IPS-NIHi11 (cell line): ENCODE measurements around the gene ITGAE.
A peak's percentile ranks its signal among the peaks of the same experiment; 100 is the strongest.
"Not testable (repeated sequence)": the region's sequence is repeated elsewhere in the genome, so short reads cannot be mapped to it uniquely, and the experiment has no call there.

ENCODE experiments used
- DNase-seq: peaks from one replicate; pipeline ENCODE4 v3.0.0; 2012; ENCODE audit warnings: mixed read lengths, low spot score

ITGAE gene

DNA sequence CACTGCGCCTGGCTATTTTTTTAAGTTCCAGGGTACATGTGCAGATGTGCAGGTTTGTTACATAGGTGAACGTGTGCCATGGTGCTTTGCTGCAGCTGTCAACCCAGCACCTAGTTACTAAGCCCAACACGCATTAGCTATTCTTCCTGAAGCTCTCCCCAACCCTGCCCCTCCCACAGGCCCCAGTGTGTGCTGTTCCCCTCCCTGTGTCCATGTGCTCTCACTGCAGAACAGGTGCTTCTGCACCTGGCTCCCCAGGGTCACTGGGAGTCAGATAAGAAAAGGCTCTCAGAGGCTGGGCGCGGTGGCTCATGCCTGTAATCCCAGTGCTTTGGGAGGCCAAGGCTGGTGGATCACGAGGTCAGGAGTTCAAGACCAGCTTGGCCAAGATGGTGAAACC lies 71.1 kb downstream of the ITGAE start:
- no peak for DNase-seq

DNA sequence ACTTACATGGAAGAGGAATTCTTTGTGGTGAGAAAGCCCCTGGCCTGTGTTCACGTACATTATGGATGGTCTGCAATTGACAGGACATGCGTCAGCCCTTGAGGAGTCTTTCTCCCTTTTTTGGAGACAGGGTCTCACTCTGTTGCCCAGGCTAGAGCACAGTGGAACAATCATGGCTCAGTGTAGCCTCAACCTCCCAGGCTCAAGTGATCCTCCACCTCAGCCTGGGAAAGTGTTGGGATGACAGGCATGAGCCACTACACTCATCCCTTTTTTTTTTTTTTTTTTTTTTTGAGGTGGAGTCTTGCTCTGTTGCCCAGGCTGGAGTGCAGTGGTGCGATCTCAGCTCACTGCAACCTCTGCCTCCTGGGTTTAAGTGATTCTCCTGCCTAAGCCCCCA lies 72.9 kb downstream of the ITGAE start:
- not testable (repeated sequence) for DNase-seq

DNA sequence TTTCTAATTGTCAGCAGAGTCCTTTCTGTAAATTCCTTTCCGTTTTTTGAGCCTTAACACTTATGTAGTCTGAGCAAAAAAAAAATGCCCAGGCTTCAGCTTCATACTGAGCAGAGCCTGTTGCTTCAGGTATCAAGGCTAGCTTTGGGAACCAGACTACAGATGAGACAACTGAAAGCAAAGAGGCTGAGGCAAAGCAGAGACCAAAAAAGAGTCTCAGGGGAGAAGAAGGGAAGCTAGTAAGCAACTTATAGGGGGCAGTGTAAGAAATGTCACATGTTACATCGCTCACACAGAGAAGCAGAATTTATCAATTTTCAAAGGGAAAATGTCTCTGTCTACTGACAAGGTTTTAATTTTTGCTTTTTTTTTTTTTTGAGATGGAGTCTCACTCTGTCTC lies 73.9 kb downstream of the ITGAE start:
- no peak for DNase-seq

DNA sequence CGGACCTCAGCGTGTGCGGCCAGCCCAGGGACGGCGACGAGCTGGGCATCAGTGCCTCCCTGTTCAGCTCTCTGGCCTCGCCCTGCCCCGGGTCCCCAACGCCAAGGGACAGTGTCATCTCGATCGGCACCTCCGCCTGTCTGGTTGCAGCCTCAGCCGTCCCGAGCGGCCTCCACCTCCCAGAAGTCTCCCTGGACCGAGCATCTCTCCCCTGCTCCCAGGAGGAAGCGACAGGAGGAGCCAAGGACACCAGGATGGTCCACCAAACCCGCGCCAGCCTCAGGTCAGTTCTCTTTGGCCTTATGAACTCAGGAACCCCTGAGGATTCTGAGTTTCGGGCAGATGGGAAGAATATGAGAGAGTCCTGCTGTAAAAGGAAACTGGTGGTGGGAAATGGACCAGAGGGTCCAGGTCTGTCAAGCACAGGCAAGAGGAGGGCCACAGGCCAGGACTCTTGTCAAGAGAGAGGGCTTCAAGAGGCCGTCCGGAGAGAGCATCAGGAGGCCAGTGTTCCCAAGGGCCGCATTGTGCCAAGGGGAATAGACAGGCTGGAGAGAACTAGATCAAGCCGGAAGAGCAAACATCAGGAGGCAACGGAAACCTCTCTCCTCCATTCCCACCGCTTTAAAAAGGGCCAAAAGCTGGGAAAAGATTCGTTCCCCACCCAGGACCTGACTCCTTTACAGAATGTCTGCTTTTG lies 76.5 kb downstream of the ITGAE start:
- DNase-seq, result no peak

DNA sequence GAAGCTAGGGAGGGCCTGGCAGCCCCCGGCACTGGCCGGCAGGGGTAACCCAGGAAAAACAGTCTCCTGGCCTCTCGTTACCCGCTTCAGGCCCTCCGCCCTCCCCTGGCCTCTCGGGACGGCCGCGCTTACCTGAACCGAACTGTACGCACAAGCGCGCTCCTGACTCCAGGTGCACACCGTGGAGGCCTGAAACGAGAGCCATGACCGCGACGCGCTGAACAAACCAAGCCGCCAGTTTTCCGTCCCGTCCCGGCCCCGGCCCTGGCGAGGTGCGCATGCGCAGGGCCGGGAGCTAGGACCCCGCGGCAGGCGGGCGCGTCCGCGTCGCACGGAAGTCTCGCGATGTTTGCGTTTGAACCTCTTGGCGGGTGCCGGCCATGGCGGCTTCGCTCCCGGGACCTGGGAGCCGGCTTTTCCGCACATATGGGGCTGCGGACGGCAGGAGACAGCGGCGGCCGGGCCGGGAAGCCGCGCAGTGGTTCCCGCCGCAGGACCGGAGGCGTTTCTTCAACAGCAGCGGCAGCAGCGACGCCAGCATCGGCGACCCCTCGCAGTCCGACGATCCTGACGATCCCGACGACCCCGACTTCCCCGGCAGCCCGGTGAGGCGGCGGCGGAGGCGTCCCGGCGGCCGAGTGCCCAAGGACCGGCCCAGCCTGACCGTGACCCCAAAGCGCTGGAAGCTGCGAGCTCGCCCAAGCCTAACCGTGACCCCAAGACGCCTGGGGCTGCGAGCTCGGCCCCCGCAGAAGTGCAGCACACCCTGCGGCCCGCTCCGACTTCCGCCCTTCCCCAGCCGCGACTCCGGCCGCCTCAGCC lies 77.2 kb downstream of the ITGAE start, which contains the start of gene HASPIN:
Gene HASPIN, plus strand, starts transcription at position 348 of the 822 bp plus-strand sequence. Its CDS starts 33 bp downstream, at position 381.
- peak; percentile 100 for DNase-seq

DNA sequence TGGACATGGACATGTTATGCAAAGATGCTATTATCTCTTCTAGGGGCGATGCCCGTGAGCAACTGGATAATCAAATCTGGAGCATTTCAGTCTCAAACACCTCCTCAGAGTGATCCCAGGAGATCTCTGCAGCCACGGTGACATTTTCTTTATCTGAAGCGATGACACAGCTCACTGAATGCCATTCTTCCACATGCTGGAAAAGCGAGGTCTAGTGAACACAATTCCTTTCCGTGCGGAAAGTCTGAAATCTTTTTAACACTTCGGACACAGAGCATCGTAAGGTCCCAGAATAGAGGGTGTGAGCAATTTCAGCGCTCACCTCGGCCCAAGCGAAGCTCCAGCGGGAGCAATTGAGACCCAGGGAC lies 77.8 kb downstream of the ITGAE start:
- DNase-seq, result no peak

DNA sequence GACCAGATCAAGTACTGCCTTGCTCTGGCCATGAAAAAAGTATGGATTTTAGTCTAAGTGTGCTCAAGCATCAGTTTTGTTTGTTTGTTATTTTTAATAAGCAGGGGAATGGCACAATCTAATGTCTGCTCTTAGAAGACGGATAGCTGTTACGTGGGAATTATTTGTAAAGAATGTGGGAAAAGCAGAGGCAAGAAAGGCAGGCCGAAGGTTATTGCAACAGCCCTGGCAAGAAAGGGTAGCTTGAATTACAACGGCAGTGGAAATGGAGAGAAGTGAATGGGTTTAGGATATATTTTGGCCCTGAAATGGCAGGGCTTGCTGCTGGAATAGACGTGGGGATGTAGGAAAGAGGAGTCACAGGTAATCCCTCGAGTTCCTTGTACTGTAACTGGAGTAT lies 78.3 kb downstream of the ITGAE start:
- DNase-seq, result no peak

DNA sequence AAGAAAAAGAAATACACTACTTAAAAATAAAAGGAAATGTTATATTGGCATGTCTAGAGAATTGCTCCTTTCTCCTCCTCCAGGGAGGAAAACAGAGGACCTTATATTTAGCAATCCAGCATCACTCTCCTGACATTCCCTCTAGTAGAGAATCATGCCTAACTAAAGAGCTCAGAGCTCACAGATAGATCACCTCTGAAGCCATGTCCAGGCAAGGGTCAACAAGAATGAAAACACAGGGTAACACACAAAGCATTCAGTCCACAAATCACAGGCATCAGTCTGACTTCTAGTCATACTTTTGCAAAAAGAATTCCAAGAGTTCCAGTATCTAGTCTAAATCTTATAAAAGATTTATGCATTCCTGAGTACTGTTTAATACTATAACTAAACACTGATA lies 81.7 kb downstream of the ITGAE start:
- DNase-seq, result no peak

DNA sequence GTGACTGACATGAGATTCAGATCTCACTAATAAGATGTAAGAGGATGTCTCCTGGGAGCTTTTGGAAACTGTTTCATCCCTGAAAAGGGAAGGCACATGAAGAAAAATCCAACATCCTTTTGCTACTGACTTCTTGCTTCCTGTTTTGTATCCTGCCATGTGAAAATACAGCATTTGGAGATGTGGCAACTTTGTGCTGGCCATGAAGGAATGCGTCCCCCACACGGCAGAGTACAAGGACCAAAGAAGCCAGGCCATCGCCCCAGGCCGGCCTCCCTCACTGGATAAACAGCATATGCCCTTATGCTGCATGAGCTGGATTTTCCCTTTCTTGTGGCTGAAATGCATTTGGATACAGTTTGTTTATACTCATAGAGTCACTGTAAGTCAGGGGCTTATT lies 82.8 kb downstream of the ITGAE start:
- DNase-seq, result no peak

DNA sequence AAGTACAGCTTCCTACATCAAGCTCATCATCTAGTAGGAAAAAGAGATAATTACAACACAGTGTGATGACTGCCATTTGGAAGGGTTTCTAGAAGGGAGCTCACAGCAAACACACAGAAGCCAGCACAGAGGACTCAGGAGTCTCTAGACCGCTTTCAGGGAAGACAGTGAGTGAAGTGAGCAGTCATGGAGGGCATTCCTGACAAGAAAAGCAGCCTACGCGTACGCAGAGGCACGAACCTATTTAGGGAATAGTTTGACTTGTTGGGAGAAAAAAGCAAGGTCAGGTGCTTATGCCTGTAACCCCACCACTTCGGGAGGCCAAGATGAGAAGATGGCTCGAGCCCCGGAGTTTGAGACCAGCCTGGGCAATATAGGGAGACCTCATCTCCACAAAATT lies 85.7 kb downstream of the ITGAE start:
- DNase-seq, result no peak

DNA sequence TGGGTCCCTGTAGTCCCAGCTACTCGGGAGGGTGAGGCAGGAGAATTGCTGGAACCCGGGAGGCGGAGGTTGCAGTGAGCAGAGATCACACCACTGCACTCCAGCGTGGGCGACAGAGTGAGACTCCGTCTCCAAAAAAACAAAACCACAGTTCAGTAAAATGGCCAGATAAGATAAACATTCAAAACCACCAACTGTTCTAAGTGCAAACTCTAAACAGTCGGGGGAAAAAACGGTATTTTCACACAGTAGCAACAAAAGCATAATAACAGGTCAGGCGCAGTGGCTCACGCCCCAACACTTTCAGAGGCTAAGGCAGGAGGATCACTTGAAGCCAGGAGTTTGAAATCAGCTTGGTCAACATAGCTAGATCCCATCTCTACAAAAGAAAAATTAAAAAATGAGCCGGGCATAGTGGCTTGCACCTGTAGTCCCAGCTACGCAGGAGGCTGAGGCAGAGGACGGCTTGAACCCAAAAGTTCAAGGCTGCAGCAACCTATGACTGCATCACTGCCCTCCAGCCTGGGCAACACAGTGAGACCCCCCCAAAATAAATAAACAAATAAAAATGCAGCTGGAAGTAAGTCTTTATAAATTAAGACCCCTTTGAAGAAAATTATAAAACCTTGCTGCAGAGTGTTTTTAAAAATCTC lies 88.1 kb downstream of the ITGAE start:
- no peak for DNase-seq

DNA sequence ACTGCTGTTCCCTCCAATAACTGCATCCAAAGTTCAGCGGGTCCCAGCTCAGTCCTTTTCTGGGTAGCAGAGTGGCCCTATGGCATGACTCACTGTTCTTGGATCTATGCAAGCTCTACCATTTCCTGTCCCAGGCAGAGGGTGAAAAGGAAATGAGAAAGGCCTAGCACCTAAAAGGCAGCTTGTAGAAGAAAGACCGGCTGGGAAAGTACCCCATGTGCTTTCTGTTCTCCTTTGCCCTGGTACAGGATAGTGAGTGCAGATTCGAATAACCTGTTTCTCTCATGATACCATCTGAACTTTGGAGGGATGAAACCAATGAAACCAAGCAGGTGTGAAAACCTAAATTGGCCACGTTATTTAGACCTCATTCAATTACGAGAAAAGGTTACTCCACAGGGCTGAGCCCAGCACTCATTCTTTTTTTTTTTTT lies 90.0 kb downstream of the ITGAE start:
- no peak for DNase-seq

DNA sequence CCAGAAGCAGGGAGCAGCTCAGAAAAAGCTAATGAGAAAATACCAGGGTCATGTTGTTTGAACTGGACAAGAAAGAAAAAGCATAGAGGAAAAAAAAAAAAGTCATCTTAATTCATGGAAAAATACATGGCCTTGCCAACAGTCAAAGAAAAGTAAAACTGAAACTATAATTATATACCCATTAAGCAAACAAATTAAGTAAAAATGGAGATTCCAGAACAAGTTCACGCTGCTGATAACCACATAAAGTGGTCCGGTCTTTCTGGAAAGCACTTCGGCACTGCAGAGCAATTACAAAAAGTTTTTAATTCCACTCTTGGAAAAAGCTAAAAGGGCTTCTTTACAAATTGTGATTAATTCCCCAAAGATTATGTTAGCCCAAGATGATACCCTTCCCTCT lies 92.6 kb downstream of the ITGAE start:
- DNase-seq, result no peak

DNA sequence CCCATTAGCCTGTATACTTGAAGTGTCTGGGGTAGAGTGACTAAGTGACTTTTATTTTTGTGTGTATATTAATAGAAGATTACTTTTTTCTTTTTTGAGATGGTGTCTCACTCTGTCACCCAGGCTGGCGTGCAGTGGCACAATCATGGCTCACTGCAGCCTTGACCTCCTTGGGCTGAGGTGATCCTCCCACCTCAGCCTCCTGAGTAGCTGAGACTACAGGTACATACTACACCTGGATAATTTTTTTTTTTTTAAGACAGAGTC lies 95.3 kb downstream of the ITGAE start:
- not testable (repeated sequence) for DNase-seq

DNA sequence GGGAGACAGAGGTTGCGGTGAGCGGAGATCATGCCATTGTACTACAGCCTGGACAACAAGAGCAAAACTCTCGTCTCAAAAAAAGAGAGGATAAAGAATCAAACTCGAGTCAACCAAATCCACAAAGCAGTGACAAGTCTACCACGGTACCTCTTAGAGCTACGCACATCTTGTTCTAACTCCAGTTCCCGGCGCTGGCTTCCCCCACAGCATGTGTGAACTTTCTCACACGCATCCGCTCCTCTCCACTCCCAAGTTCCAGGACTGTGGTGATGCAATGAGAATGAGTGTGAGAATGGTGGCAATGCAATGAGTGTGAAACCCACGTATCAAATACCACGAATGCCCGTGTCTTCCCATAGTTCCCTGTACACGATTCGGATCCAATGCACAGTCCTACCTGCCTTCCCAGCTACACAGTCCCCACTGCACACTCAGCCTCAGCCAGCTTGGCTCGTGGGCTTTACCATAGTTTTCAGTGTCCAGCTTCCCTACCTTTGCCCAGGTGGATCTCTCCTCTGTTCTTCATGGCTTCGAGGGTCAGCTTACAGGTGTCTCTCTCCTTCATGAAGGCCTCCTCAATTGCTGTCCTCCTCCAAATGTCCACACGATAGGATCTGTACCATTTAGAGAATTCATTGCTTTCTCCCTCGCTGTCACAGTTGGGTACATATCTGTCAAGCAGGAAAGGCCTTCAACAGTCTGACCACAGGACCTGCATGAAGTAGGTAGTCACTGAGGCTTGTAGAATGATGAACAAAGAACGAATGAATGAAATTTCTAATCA lies 95.9 kb downstream of the ITGAE start:
- no peak for DNase-seq

DNA sequence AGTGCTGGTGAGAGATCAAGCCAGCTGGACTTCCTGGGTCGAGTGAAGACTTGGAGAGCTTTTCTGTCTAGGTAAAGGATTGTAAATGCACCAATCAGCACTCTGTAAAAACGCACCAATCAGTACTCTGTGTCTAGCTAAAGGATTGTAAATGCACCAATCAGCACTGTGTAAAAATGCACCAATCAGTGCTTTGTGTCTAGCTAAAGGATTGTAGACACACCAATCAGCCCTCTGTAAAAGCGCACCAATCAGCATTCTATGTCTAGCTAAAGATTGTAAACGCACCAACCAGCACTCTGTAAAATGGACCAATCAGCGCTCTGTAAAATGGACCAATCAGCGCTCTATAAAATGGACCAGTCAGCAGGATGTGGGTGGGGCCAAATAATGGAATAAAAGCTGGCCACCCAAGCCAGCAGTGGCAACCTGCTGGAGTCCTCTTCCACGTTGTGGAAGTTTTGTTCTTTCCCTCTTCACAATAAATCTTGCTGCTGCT lies 98.9 kb downstream of the ITGAE start:
- not testable (repeated sequence) for DNase-seq

DNA sequence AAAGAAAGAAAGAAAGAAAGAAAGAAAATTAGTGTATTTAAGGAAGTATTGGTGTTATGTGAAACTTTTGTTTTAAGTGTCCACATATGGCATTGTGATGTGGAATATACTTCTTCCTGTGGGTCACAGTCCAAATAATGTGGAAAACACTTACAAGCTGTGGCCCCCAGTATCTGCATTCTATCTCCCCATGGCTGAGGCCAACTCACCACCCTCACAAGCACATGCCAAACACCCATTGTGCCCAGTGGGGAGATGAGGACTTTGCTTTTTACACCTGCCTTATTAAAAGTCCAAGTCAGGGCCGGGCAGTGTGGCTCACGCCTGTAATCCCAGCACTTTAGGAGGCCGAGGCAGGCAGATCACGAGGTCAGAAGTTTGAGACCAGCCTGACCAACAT lies 101.0 kb downstream of the ITGAE start:
- no peak for DNase-seq

DNA sequence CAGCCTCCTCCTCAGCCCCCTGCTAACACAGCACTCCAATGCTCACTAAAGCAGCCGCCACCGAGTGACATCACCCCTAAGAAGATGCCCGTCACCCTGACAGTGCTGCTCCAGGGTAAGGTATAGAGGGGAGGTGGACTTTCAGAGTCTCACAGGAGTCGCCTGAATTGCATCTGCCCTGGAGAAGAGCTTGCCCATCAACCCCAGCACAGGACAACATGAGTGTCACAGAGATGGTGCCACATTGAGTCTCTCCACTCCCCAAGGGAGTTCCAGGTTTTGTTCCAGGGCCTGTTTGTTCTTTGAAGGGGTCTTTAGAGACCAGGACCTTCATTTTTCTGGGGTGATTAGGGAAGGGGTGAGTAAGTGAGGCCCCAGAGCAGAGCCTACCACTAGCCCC lies 102.8 kb downstream of the ITGAE start:
- no peak for DNase-seq

DNA sequence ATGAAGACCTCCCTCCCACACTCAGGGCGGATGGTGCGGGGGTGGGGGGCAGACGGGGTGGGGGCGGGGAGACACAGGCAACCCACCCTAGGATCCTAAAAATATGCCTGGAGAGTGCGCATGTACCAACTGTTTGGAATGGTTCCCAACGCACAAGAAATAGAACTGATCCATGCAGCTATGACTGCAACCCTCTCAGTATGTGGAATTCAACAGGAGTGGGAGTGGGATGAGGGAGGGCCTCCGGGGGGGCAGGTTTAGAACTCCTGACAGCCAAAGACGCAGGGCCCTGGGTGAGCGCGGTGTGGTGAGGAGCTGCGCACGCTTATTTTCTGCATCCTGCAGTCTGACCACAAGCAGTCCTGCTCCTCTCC lies 103.9 kb downstream of the ITGAE start:
- DNase-seq, result no peak

DNA sequence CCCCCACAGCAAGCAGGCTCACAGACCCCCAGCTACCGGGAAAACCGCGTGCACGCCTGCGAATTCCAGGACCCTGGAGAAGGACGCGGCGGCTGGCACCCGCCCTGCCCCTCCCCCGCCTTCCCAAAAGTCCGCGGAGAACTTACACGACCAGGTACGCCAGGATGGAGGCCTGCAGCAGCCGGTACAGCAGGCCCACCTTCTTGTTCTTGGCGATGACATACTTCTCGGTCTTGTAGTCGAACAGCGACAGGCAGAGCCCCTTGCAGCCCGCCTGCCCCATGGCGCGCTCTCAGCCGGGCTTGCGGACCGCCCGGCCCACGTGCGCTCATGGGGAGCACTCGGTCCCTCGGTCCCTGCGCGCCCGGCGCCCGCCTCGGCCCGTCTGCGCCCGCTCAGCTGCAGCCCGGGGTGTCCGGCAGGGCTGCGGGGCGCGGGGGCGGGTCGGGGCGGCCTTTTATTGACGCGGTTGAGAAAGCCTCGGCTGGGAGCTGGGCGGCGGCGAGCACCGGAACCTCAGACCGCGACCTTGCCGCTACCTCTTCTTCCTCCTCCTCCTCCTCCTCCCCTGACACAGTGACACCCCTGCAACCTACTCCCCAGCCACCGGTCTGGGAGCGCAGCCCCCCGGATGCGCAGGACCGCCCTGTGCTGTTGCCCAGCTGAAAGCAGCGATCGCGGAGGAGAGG lies 105.1 kb downstream of the ITGAE start, which contains the start of gene P2RX5:
Gene P2RX5, minus strand, starts transcription at position 433 of the 689 bp plus-strand sequence. Its CDS starts 150 bp downstream, at position 283.
- peak; percentile 76 for DNase-seq

DNA sequence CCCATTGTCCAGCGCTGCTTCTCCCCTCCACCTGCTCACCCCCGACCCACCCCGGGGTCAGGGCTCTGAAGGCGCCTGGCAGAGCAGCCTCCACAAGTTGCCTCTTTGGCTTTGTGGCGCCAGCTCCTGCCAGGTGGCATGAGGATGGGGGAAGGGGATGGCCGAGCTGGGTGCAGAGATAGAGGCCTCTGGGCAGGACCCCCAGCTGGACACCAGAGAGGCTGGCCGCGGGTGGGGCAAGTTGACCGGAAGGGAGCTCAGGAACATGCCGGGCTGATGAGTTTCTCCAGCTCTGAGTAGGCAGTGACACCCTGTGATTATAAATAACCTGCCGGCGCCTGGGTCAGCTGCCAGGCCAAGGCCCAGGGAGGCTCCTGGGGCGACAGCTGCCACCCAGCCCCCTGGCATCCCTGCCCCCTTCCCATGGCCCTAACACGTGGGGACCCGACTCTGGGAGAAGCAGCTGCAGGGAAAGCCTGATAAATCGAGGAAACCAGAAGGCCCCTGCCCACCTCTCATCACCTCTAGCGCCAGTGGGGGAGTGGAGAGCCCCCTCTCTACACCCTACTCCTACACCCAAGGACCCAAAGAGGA lies 105.8 kb downstream of the ITGAE start:
- DNase-seq, result no peak
